ENCODE measurements around the gene FRMD1.

The FRMD1 gene

GRCh38 chr6:168039849-168040248 lies 39.2 kb downstream of the FRMD1 start:
- Histone ChIP-seq H3K9me3 (ENCODE audit: control insufficient read depth, insufficient read depth, low read length) (peaks cover 27% of the 10 kb centered on the region; the same call in 1 of the 2 replicates), H3F3A (ENCODE audit: control insufficient read depth, insufficient read depth) (no peaks in the 10 kb centered on the region), H4K20me1 (ENCODE audit: control insufficient read depth, insufficient read depth, low read depth, low read length) (no peaks in the 10 kb centered on the region), H3K9me2 (replicated peaks; ENCODE audit: control insufficient read depth, low read length) (no peaks in the 10 kb centered on the region), H3K79me2 (ENCODE audit: control insufficient read depth, low read length) (no peaks in the 10 kb centered on the region), H3K4me2 (ENCODE audit: low read length) (no peak overlapping the region), H3K36me3 (ENCODE audit: control insufficient read depth, low read length) (no peaks in the 10 kb centered on the region), H3K27ac (ENCODE audit: low read depth, low read length) (no peak overlapping the region), H3K27me3 (ENCODE audit: control insufficient read depth, low read length) (no peaks in the 10 kb centered on the region), H3K4me1 (ENCODE audit: control insufficient read depth, low read length) (no peaks in the 10 kb centered on the region), H3K4me3 (ENCODE audit: low read length) (no peak overlapping the region)
- TF ChIP-seq EZH2phosphoT487 (IDR thresholded peaks at IDR 0.05; ENCODE audit: borderline replicate concordance, low read length) (no peak), CTCF (IDR thresholded peaks at IDR 0.05; ENCODE audit: low read depth, low read length, poor library complexity, severe bottlenecking) (no peak)

GRCh38 chr6:168039301-168039700 lies 39.7 kb downstream of the FRMD1 start:
- H3K4me3 ChIP-seq (ENCODE audit: low read length): no peak overlapping the region
- no peaks in the 10 kb centered on the region for H3K27me3 ChIP-seq (ENCODE audit: control insufficient read depth, low read length)
- no peaks in the 10 kb centered on the region for H3F3A ChIP-seq (ENCODE audit: control insufficient read depth, insufficient read depth)
- H3K9me3 ChIP-seq (ENCODE audit: control insufficient read depth, insufficient read depth, low read length): peaks cover 27% of the 10 kb centered on the region; the same call in 1 of the 2 replicates
- no peaks in the 10 kb centered on the region for H3K79me2 ChIP-seq (ENCODE audit: control insufficient read depth, low read length)
- no peak overlapping the region for H3K27ac ChIP-seq (ENCODE audit: low read depth, low read length)
- H4K20me1 ChIP-seq (ENCODE audit: control insufficient read depth, insufficient read depth, low read depth, low read length): no peaks in the 10 kb centered on the region
- no peak for TF ChIP-seq EZH2phosphoT487 (IDR thresholded peaks at IDR 0.05; ENCODE audit: borderline replicate concordance, low read length)
- no peak for TF ChIP-seq CTCF (IDR thresholded peaks at IDR 0.05; ENCODE audit: low read depth, low read length, poor library complexity, severe bottlenecking)
- H3K4me2 ChIP-seq (ENCODE audit: low read length): no peak overlapping the region
- no peaks in the 10 kb centered on the region for H3K4me1 ChIP-seq (ENCODE audit: control insufficient read depth, low read length)
- H3K36me3 ChIP-seq (ENCODE audit: control insufficient read depth, low read length): no peaks in the 10 kb centered on the region
- H3K9me2 ChIP-seq (replicated peaks; ENCODE audit: control insufficient read depth, low read length): no peaks in the 10 kb centered on the region

- H3K4me3 ChIP-seq (ENCODE audit: low read length): no peak overlapping the region
- H3K9me3 ChIP-seq (ENCODE audit: control insufficient read depth, insufficient read depth, low read length): peaks cover 27% of the 10 kb centered on the region; the same call in 1 of the 2 replicates
- H4K20me1 ChIP-seq (ENCODE audit: control insufficient read depth, insufficient read depth, low read depth, low read length): no peaks in the 10 kb centered on the region
- H3K79me2 ChIP-seq (ENCODE audit: control insufficient read depth, low read length): no peaks in the 10 kb centered on the region
- no peaks in the 10 kb centered on the region for H3F3A ChIP-seq (ENCODE audit: control insufficient read depth, insufficient read depth)
- no peaks in the 10 kb centered on the region for H3K4me1 ChIP-seq (ENCODE audit: control insufficient read depth, low read length)
- H3K36me3 ChIP-seq (ENCODE audit: control insufficient read depth, low read length): no peaks in the 10 kb centered on the region
- no peak overlapping the region for H3K27ac ChIP-seq (ENCODE audit: low read depth, low read length)
- TF ChIP-seq EZH2phosphoT487 (IDR thresholded peaks at IDR 0.05; ENCODE audit: borderline replicate concordance, low read length) (no peak), CTCF (IDR thresholded peaks at IDR 0.05; ENCODE audit: low read depth, low read length, poor library complexity, severe bottlenecking) (no peak)
- no peaks in the 10 kb centered on the region for H3K9me2 ChIP-seq (replicated peaks; ENCODE audit: control insufficient read depth, low read length)
- no peaks in the 10 kb centered on the region for H3K27me3 ChIP-seq (ENCODE audit: control insufficient read depth, low read length)
- H3K4me2 ChIP-seq (ENCODE audit: low read length): no peak overlapping the region
Observed at GRCh38 chr6:168038576-168039140, 40.4 kb downstream of the FRMD1 start.

All from DOHH2 (cell line).